Colonic mucosa (tissue), 4 donors: ENCODE data around the gene NAT16. TPM values are rescaled to one million over a fixed set of nuclear protein-coding genes. Genes with fewer than 3 reads are reported as not detected.
A peak's percentile ranks its signal among the peaks of the same experiment; 100 is the strongest.
"Not testable (repeated sequence)": the region's sequence is repeated elsewhere in the genome, so short reads cannot be mapped to it uniquely, and the experiment has no call there.

Experiments used
- DNase-seq: peaks from one replicate; pipeline ENCODE4 v3.0.0-alpha.2; 2020
- H3K27ac ChIP-seq: fragments of 200-600 bp; one replicate; pipeline ENCODE4 v1.8.0; 2021
- H3K27me3 ChIP-seq: fragments of 200-600 bp; one replicate; pipeline ENCODE4 v1.8.0; 2021
- H3K36me3 ChIP-seq: fragments of 200-600 bp; one replicate; pipeline ENCODE4 v1.8.0; 2021
- H3K4me1 ChIP-seq: fragments of 200-600 bp; one replicate; pipeline ENCODE4 v1.8.0; 2021; ENCODE audit warnings: mild to moderate bottlenecking
- H3K4me3 ChIP-seq: fragments of 200-600 bp; one replicate; pipeline ENCODE4 v1.8.0; 2021
- H3K9ac ChIP-seq, 2 donors: one replicate each; pipeline ENCODE4 v1.7.0; 2013; ENCODE audit warnings: control low read depth in 2 of 2, low read depth in 2 of 2, low read length in 2 of 2
- H3K9me3 ChIP-seq: fragments of 200-600 bp; one replicate; pipeline ENCODE4 v1.8.0; 2021
- CTCF ChIP-seq: fragments of 200-600 bp; IDR thresholded peaks from one replicate; pipeline ENCODE4 v1.8.0; 2022; ENCODE audit warnings: antibody characterized with exemption, mild to moderate bottlenecking
- intact Hi-C: fragments of 100-400 bp; cut with DNase I; formaldehyde crosslinking; loops from one replicate; pipeline ENCODE4 v1.14.1; 2022
- total RNA-seq, 2 donors: library from RNA; stranded (reverse); fragmentation: NEBNext Ultra II Directional in 1 of 2; extraction: Animal tissue kit (Norgen Biotek cat#: 25700) in 1 of 2; gene quantifications; one replicate each; pipeline ENCODE4 v1.2.1, GENCODE V29; 2021
- donor health status: healthy.
- donor health status: DM: no; HTN: no; CAD: no.
- donor health status: DM: no; HTN: no; CAD: no.

The NAT16 gene
- total RNA-seq, 2 donors from 2014 or later: not detected

GRCh38 chr7:101201695-101202602, 21.9 kb upstream of the NAT16 start:
- Histone ChIP-seq H3K4me3 (peak overlapping the region; percentile 28), H3K4me1 (no peaks in the 10 kb centered on the region), H3K36me3 (no peaks in the 10 kb centered on the region), H3K9me3 (no peaks in the 10 kb centered on the region), H3K27me3 (peaks cover 8% of the 10 kb centered on the region), H3K27ac (peak overlapping the region; percentile 78), H3K9ac (peak overlapping the region; percentile 58 to 73)
- intact Hi-C loops: no loop called here
- peak; percentile 86 for DNase-seq
- no peak for TF ChIP-seq CTCF

- Histone ChIP-seq H3K4me1 (no peaks in the 10 kb centered on the region), H3K9ac (peak within 1 kb of the TSS; percentile 73 to 78), H3K27me3 (peaks cover 8% of the 10 kb centered on the region), H3K4me3 (peak within 1 kb of the TSS; percentile 32), H3K36me3 (no peaks in the 10 kb centered on the region), H3K9me3 (no peaks in the 10 kb centered on the region), H3K27ac (peak within 1 kb of the TSS; percentile 78)
- DNase-seq: peak; percentile 95
- intact Hi-C loops: no loop called here
- no peak for TF ChIP-seq CTCF
Observed at GRCh38 chr7:101200862-101201599, 20.9 kb upstream of the NAT16 start, which contains the start of gene MOGAT3. TSS of gene MOGAT3 (minus strand) at chr7:101201036. CDS start at chr7:101200854, 182 bp downstream.

- TF ChIP-seq CTCF: no peak
- no peaks in the 10 kb centered on the region for H3K36me3 ChIP-seq
- peak overlapping the region; percentile 48 to 78 for H3K9ac ChIP-seq
- no peak for DNase-seq
- intact Hi-C loops: no loop called here
- no peaks in the 10 kb centered on the region for H3K9me3 ChIP-seq
- H3K4me3 ChIP-seq: peak overlapping the region; percentile 32
- peak overlapping the region; percentile 66 for H3K27ac ChIP-seq
- H3K4me1 ChIP-seq: no peaks in the 10 kb centered on the region
- peaks cover 8% of the 10 kb centered on the region for H3K27me3 ChIP-seq
Observed at GRCh38 chr7:101200504-101200861, 20.4 kb upstream of the NAT16 start.

DNA sequence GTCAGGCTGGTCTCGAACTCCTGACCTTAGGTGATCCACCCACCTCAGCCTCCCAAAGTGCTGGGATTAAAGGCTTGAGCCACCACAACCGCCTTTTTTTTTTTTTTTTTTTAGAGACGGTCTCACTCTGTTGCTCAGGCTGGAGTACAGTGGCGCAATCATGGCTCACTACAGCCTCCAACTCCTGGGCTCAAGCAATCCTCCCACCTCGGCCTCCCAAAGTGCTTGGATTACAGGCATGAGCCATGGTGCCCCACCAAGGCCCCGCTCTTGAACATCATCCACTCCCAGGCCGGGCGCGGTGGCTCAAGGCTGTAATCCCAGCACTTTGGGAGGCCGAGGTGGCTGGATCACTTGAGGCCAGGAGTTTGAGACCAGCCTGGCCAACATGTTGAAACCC, 19.4 kb upstream of the NAT16 start:
- H3K27me3 ChIP-seq: not testable (repeated sequence)

DNA sequence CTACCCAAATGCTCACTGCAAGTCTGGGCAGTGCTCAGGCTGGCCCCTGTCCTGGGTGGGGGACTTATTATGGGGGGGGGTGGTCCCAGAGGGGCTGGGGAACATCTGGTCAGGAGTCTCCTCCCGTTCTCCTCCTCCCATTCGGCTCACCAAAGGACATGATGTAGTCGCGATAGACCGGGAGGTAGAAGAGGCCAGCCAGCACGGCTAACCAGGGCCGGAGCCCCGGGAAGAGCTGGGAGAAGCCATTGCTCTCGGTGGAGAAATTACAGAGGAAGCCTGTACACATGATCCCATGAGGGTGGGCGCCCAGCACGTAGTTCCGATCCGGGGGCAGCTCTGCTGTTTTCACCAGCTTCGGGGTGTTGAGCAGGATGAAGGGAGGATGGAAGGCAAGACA, 18.4 kb upstream of the NAT16 start:
- no peaks in the 10 kb centered on the region for H3K36me3 ChIP-seq
- no peaks in the 10 kb centered on the region for H3K4me1 ChIP-seq
- no peak for TF ChIP-seq CTCF
- H3K27me3 ChIP-seq: peaks cover 8% of the 10 kb centered on the region
- intact Hi-C loops: no loop called here
- no peaks in the 10 kb centered on the region for H3K9me3 ChIP-seq
- H3K27ac ChIP-seq: no peak overlapping the region
- no peak overlapping the region for H3K4me3 ChIP-seq
- no peak overlapping the region for H3K9ac ChIP-seq
- no peak for DNase-seq

More for the DNA sequence above, 19.4 kb upstream of the NAT16 start:
- DNase-seq, H3K36me3 ChIP-seq, H3K27ac ChIP-seq, H3K4me1 ChIP-seq, intact Hi-C loops, H3K9ac ChIP-seq, H3K4me3 ChIP-seq, H3K9me3 ChIP-seq: not testable (repeated sequence)
